HG03442 (cell line): Measurements from ENCODE around the gene ITGAL.
A peak's percentile ranks its signal among the peaks of the same experiment; 100 is the strongest.
"Not testable (repeated sequence)": the region's sequence is repeated elsewhere in the genome, so short reads cannot be mapped to it uniquely, and the experiment has no call there.

Source experiments
- ATAC-seq: cut with Tn5 transposase; IDR thresholded peaks from one replicate; pipeline ENCODE4 v1.9.1; 2021; ENCODE audit warnings: mild to moderate bottlenecking, moderate library complexity; ENCODE audit not compliant: unreplicated experiment

ITGAL gene

DNA sequence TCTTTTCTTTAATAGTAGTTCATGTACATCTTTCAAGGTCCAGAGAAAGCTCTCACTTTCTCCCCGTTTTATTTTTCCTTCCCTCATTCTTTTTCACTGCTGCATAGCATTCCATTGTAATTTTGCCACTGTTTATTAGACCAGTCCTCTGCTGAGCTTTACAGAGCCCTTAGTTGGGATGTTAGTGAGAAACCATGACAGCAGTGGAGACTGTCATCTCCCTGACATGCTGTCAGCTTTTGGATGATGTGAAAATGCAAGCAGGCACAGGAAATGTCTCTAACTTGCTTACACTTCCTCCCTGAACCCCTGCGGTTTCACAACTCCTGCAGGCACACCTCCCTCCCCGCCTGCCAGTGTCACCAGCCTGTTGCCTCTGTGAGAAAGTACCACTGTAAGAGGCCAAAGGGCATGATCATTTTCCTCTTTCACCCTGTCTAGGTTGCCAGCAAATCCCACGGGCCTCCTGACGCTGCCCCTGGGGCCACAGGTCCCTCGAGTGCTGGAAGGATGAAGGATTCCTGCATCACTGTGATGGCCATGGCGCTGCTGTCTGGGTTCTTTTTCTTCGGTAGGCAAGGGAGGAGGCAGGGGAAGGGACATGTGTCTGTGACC lies at the start of gene ITGAL:
Gene ITGAL (plus strand): TSS at position 415 of the 615 bp plus-strand sequence. CDS start 96 bp downstream, at position 511.
- peak; percentile 40 for ATAC-seq

DNA sequence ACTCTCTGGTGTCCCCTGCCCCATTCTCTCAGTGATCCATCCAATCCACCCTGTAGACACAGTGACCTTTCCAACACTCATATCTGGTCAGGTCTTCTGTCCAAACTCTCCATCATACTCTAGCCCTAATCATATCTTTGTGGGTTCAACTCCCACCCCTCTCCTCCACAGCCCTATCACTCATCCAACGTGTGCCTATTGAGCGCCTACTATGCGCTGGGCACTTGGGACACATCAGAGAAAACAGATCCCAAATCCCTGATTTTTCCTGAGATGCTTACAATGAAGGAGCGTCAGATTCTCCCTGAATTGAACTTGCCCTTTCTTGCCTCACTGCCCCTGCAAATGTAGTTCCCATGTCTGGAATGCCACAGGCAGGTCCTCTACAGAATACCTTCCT lies 44.5 kb upstream of the ITGAL start:
- ATAC-seq: no peak

DNA sequence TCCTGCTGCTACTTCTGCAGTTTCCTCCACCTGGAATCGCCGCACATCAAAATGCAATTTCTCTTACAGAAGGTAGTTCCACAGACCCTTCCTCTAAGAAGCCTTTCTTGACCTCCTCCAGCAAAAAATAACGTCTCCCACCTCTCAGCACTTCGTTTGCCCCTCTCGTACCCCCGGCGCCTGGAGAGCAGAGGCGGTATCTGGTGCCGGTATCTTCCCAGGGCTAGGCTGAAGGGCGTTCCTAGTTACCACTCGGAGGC lies 43.2 kb upstream of the ITGAL start:
- ATAC-seq: no peak

DNA sequence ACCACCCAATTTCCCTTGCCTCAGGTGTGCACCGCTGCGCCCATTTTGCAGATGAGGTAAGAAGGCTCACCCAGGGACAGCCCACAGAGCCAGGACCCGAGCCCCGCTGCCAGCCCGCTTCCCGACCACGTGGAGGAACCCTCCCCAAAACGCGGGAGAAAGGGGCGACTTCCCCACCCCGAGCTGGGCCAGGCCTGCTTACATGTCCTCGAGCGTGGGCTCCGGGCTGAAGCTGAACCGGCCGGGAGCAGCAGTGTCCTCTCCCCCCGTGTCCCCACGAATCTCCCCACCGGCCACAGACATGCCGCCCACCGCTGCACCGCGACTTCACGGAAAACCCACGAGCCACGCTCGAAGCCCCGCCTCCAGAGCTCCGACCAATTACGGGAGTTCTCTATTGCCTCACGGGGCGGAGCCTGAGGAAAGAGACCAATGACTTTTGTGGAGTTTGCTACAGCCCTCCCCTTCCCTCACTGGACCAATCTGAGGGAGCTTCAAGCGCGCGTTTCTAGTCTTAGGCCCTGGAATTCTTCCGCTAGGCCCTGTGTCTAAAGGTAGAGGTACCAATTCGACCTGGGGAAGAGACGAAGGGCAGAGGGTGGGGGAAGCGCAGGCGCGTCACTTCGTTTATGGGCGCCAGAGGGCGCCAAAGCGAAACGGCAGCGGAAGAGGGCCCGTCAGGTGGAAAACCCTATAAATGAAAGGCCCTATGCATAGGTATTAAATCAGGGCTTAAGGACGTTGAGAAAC lies 42.7 kb upstream of the ITGAL start, which contains the start of gene DCTPP1:
Gene DCTPP1 (minus strand): TSS at position 353 of the 750 bp plus-strand sequence. CDS start 50 bp downstream, at position 303.
- ATAC-seq: peak; percentile 96

DNA sequence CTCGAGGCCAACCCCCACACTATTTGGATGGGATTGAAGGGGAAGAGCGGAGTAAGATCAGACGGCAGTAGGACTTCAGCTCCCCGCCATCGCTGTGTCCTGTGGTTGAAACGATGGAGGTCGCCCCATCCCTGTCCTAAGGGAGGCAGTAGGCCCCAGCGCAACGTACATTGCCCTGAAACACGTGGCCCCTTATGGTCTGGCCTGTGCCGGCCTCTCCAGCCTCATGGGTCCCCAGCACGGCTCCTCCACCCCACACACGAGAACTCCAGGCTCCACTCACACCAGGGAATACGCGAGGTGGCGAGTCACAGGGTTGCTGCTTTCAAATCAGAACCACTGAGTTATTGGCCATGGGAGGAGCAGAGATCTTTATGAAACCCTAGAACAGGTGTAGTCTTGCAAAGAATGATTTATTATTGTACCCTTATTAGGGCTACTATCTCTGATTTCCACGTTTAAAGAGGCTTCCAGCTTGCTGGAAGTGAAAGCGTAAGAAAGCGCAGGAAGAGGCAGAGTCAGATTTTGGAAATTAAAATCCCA lies 42.0 kb upstream of the ITGAL start:
- no peak for ATAC-seq

DNA sequence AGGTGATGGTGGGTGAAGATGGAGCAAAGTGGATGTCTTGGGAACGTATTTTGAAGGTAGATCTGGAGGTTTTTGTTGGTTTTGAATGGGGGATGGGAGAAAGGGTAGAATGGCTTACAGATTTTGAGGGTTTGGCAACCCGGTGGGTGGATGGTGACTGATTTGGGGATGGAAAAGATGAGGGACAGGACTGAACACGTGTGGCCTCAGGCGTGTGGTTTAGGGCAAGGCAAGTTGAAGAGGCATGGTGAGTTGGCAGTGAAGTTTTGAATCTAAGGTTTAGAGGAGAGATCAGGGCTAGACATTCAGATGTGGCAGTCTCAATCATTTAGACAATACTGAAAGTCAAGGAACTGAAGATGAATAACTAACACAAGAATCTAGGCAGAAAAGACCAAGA lies 37.7 kb upstream of the ITGAL start:
- ATAC-seq: no peak

DNA sequence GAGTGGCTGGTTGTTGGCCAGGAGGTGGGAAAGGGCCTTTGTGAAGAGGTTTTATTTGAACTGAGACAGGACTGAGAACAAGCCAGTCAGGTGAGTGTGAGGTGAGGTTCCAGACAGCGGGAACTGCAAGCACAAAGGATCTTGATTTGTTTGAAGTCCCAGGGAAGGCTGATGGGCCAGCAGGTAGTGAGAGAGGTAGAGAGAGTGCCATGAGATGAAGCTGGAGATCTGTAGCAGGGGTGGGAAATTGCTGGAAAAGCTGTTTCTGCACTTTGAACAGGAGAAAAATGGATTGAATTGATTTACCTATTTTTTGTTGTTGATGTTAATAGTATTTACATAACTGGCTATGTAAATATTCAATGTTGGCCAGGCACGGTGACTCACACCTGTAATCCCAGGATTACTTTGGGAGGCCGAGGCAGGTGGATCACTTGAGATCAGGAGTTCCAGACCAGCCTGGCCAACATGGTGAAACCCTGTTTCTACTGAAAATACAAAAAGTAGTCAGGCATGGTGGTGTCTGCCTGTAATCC lies 35.0 kb upstream of the ITGAL start:
- ATAC-seq: no peak

DNA sequence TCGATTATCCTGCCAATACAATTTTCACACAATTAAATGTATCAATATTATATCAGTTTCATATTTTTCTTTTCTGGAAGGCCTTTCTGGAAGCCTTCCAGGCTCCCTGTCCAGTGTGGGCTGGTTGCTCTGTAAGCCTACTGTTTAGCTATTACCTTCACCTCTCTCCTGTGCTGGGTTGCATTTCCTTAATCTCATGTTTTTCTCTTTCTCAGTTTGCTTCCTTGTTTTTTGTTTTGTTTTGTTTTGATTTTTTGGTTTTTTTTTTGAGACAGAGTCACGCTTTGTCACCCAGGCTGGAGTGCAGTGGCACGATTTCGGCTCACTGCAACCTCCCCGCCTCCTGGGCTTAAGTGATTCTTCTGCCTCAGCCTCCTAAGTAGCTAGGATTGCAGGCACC lies 33.7 kb upstream of the ITGAL start:
- no peak for ATAC-seq

DNA sequence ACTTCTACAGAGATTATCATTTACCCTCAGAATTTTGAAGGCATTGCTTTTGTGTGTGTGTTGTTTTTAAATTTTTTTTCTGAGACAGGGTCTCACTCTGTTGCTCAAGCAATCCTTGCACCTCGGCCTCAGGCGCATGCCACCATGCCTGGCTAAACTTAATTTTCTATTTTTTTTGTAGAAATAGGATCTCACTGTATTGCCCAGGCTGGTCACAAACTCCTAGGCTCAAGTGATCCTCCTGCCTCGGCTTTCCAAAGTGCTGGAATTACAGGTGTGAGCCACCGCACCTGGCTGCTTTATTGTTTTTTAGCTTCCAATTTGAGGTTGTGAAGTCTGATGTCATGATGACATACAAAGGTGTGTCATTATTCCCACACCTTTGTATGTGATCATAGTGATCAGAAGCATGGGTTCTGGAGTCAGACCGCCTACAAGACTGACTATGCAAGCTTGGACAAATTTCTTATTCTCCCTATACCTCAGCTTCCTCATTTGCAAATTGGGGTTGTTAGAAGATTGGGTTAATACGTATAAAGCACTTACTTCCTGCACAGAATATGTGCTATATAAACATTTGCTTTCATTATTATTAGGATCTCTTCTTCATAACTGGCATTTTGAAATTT lies 32.7 kb upstream of the ITGAL start:
- ATAC-seq: no peak

DNA sequence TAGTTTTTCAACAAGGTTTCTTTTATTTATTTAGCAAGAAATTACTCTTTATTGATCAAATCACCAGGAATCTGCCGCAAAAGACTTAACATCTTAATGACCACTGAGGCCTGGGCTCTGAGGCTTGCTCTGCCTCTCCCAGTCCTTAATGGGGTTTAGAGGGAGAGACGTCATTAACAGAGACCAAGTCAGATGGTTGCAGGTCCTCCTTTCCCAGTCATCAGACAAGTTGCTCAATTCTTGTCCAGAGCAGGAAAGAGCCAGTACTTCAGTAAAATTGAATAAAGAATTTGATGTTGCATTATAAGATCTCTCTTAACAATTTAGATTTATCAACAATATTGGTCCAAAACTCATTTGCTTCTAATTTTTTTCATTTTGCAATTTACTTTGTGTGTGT lies 28.9 kb upstream of the ITGAL start:
- ATAC-seq: no peak

DNA sequence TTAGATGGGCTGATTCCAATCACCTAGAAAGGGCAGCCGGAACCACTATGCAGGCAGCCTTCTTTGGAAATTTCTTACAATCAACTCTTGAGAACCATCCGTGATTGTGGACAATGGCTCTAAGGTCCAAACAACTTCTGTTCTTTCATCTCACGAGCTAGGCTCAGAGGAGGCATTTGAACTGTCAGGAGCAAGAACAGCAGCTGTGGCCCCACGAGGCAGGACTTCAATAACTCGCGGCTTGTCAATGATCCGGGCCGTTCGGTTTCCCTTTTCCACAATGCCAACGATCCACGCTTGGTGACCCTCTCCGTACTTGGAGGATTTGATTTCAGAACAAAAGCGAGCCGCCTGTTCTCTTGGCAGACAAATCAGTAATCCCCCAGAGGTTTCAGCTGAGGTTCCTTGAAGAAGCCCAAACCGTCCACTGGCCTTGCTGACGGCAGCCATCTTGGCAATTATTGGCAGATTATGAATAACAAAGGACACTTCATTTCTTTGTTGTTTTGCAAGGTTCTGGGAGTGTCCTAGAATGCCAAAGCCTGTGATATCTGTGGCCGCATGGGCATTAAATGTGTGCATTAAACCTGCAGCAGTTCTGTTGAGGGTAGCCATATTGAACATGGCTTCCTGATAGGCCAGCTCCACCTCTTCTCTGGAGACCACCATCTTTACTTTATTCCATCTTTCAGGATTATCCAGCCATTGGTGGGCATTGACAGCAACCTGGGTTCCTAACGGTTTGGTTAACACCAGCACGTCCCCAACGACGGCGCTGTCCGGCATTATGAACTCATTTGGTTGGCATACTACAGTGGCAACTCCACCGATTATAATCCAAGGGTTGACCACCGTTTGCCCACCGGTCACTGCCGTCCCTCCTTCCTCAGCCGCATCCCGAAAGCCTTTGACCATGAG lies 28.1 kb upstream of the ITGAL start:
- ATAC-seq: no peak

DNA sequence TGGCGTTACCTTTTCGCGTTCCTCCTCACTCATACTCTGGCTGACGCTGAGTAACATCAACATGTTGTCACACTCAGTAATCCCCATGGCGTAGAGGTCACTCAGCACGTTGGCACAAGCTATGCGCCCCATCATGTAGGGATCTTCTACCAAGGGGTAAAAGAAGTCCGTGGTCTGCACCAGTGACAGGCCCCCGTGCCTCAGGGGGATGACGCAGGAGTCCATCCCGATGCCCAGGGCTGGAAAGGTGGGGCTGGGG lies 27.5 kb upstream of the ITGAL start:
- peak; percentile 15 for ATAC-seq

DNA sequence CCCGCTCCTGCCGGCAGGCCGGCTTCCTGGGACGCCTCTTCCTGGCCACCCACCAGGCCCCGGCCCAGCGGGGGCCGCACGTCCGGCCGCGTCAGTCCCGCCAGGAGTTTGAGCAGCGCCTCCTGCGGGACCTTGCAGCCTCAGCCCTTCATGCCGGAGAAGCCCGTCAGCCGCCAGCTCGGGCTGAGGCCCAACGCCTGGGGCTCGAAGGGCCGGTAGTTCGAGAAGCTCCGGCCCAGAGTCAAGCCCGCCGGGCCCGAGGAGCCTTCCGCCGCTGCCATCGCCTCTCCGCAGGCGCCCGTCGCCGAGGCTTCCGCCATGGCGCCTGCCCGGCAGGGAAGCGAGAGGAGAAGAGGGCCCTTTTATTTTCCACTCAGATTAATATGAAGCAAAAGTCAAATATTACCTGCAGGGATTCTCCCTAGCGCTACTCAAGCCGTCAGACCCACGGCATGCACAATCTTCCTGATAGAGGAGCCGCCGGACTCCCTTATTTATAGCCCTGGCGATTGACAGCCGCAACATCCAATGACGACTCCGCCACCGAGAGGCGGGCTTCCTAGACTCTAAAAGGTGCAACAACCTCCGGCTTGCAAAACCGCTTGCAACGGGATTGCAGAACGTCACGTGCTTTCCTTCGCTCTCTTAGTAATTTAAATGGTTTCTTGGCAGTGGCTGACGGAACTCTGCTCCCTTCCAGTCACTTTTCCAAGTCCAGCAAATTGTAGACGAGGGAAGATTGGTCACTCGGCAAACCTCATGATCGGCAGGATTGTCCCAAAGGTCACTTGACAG lies 26.9 kb upstream of the ITGAL start, which contains the start of gene SEPHS2:
Gene SEPHS2 (minus strand): TSS at position 467 of the 795 bp plus-strand sequence. CDS start 147 bp downstream, at position 320.
- ATAC-seq: peak; percentile 85

DNA sequence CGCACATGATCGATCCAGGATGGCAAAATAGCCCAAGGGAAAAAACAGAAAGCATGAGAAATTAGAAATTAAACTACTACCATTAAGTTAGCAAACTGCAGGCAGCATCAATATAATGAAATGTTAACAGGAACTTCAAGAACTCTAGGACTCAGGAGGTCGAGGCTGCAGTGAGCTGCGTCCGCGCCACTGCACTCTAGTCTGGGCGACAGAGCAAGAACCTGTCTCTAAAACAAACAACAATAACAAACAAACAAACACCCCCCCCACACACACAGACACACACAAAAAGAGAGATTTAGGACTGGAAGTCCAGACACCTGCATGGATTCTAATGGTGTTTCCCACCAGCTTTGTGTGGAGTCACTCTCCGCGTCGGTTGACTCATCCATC lies 26.3 kb upstream of the ITGAL start:
- no peak for ATAC-seq

DNA sequence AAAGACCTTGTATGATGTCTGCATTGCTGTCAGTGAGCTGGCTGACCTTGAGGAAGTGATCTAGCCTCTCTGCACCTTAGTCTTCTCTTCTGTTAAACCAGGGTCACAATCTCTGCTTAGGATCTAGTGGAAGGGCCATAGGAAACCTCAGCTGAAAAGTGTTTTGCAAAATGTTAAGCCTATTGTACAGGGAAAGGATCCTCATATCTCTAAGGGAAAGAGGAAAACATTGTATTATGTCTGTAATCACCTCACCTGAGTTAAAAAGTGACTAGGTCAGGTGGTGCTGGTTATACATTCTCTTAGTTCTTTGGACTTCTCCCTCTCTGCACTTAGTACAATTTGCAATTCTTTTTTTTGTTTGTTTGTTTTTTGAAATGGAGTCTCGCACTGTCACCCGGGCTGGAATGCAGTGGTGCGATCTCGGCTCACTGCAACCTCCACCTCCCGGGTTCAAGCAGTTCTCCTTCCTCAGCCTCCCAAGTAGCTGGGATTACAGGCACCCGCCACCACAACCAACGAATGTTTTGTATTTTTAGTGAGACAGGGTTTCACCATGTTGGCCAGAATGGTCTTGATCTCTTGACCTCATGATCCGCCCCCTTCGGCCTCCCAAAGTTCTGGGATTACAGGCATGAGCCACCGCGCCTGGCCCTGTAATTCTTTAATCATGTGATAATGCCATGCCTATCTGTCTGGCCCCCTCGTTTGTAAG lies 24.9 kb upstream of the ITGAL start:
- no peak for ATAC-seq

DNA sequence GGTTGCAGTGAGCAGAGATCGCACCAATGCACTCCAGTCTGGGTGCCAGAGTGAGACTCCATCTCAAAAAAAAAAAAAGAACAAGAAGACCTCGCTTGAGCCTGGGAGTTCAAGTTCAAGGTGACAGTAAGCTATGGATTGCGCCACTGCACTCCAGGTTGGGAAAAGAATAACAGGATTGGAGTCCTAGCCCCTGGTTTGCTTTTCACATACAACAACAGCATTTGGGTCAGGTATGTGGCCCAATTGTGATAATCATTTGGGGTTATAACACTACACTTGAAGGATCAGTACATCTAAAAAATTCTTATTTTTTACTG lies 23.5 kb upstream of the ITGAL start:
- ATAC-seq: no peak

DNA sequence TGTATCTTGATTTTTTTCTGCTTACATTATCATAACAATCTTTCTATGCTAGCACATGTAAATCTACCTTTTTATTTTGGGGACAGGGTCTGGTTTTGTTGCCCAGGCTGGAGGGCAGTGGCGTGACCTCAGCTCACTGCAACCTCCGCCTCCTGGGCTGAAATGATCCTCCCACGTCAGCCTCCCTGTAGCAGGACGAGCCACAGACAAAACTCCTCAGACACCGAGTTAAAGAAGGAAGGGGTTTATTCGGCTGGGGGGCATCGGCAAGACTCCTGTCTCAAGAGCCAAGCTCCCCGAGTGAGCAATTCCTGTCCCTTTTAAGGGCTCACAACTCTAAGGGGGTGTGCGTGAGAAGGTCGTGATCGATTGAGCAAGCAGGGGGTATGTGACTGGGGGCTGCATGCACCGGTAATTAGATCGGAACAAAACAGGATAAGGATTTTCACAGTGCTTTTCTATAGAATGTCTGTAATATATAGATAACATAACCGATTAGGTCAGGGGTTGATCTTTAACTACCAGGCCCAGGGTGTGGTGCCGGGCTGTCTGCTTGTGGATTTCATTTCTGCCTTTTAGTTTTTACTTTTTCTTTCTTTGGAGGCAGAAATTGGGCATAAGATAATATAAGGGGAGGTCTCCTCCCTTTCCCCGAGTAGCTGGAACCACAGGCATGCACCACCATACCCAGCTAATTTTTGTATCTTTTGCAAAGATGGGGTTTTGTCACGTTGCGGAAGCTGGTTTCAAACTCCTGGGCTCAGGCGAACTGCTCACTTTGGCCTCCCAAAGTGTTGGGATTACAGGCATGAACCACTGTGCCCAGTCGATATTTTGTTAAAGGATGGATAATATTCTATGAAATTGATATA lies 19.6 kb upstream of the ITGAL start:
- not testable (repeated sequence) for ATAC-seq

DNA sequence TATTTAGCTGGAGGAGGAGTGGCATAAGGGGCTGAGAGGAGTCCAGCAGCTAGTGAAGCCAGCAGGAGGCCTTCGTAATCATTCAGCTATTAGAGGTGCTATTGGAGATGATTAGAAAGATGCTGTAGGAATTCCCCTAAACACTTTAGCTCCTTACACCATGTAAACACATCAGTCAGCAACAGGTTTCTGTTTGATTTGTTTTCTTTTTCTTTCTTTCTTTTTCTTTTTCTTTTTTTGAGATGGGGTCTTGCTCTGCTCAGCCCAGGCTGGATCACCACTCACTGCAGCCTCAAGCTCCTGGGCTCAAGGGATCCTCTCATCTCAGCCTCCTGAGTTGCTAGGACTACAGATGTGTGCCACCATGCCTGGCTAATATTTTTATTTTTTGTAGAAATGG lies 16.2 kb upstream of the ITGAL start:
- no peak for ATAC-seq

DNA sequence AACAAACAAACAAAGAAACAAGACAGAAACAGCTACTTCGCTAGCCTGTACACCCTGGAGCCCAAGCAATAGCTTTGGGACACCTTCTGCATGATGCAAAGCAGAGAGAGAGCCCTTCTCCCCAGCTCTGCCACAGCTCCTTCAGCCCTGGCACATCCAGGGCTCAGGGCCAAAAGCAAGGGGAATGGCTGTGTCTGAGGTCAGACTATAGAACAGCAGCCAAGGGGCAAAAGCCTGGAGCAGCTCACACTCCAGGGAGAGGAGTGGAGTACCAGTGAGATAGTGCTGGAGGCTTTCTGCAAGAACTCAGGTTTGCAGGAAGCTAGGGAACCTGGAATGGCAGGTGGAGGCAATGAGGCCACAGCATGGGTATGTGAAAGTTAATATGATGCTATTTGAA lies 15.3 kb upstream of the ITGAL start:
- no peak for ATAC-seq
